K562 (cell line): ENCODE measurements around the gene PLEKHN1. TPM values are rescaled to one million over a fixed set of nuclear protein-coding genes. Genes with fewer than 3 reads are reported as not detected.

Experiments used
- E2F6 ChIP-seq, 2 experiments: IDR thresholded peaks; 2 replicates each; pipeline ENCODE4 v1.6.1; 2011; ENCODE audit warnings: borderline replicate concordance in 1 of 2, control low read depth in 1 of 2, low read depth in 1 of 2, low read length in 1 of 2, mild to moderate bottlenecking in 1 of 2, mixed read lengths in 1 of 2, moderate library complexity in 1 of 2; ENCODE audit not compliant: insufficient read depth in 1 of 2, insufficient read length in 1 of 2, poor library complexity in 1 of 2, severe bottlenecking in 1 of 2; ENCODE audit errors: extremely low read depth in 1 of 2
- NR2F6 ChIP-seq: fragments of 450-650 bp; formaldehyde crosslinking; IDR thresholded peaks from 2 replicates; pipeline ENCODE4 v1.4.0; 2020; ENCODE audit warnings: mild to moderate bottlenecking
- ZBTB40 ChIP-seq, 2 experiments: fragments of 450-650 bp in 1 of 2; sonication (generic) in 1 of 2; formaldehyde crosslinking in 1 of 2; IDR thresholded peaks; 2 replicates each; pipeline versions ENCODE4 v1.7.1 to v1.9.0; 2016 to 2022; ENCODE audit warnings: inconsistent platforms in 1 of 2, mild to moderate bottlenecking in 1 of 2, missing genetic modification reagents in 1 of 2
- polyA plus RNA-seq, 8 experiments: library from polyadenylated mRNA; depleted of rRNA in 4 of 8; stranded (reverse) in 5 of 8; unstranded in 3 of 8; fragments of >200 nt; fragmentation: Nextera tagmentation in 2 of 8; fragmentation: Illumina TruSeq in 1 of 8; extraction: Ambion mirVana in 2 of 8; extraction: Trizol in 1 of 8; gene quantifications; 2 replicates each; pipeline versions ENCODE4 v1.2.1 to v1.2.3, GENCODE V29; 2011 to 2014; ENCODE audit warnings: inconsistent platforms in 1 of 8, missing spikeins in 1 of 8
- total RNA-seq, 7 experiments: library from RNA; depleted of rRNA in 6 of 7; stranded (reverse); fragments of >200 nt in 6 of 7; fragmentation: Illumina TruSeq in 2 of 7; extraction: Trizol in 2 of 7; gene quantifications; 2 replicates each; pipeline versions ENCODE4 v1.2.1 to v1.2.3, GENCODE V29; 2011 to 2021; ENCODE audit warnings: low replicate concordance in 1 of 7

PLEKHN1 gene
- total and polyA plus RNA-seq, 9 of the 15 experiments (the other 6 are each of a cell fraction or from before 2014, with no cell fraction given): 0.07 to 1.5 (median 0.13) TPM; not detected in 2

DNA sequence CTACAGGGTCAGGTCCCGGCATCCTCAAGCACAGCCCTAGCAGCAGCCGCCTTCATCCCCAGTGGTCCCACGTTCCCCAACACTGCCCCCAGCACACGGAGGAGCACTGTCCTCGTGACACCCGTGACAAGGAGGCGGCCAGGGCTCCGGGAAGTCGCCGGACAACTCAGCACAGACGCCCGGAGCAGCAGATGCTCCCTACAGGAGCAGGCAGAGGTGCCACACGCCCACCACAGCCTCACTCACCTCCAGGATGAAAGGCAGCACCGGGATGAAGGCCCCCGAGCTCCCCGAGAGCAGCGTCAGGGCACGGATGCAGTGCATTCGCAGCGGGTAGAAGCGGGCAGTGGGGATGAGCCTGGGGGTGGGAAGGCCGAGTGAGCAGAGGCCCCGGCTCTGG lies 15.4 kb upstream of the PLEKHN1 start (continued):
- TF ChIP-seq ZBTB40 (IDR thresholded peaks at IDR 0.05): no peak
- no peak for TF ChIP-seq ZBTB40 (CRISPR knock-in tag; IDR thresholded peaks at IDR 0.05)
- no peak for TF ChIP-seq E2F6 (IDR thresholded peaks at IDR 0.05; ENCODE audit: borderline replicate concordance in 1 of 2, extremely low read depth in 1 of 2, insufficient read depth in 1 of 2, insufficient read length in 1 of 2, low read depth in 1 of 2, low read length in 1 of 2, poor library complexity in 1 of 2, severe bottlenecking in 1 of 2)
- TF ChIP-seq NR2F6 (CRISPR knock-in tag): no peak
